Astrocyte of the cerebellum (primary cell): ENCODE data around the gene REXO5.
"Not testable (repeated sequence)": the region's sequence is repeated elsewhere in the genome, so short reads cannot be mapped to it uniquely, and the experiment has no call there.

Experiments
- DNase-seq: peaks from one replicate; pipeline ENCODE4 v3.0.0-alpha.2; 2011; ENCODE audit warnings: low read depth
- H3K4me3 ChIP-seq: 2 replicates; pipeline ENCODE4 v1.5.1; 2011; ENCODE audit warnings: mild to moderate bottlenecking, low read depth, low read length, moderate library complexity
- in situ Hi-C: cut with HindIII; loops from 2 replicates; pipeline ENCODE4 v1.10.0; 2017; ENCODE audit warnings: low sequenced_read_pairs
- TF ChIP-seq, protein P1 (sequence below): IDR thresholded peaks from 2 replicates; pipeline ENCODE4 v1.5.1; 2012; ENCODE audit warnings: low read length, low read depth, moderate library complexity, mild to moderate bottlenecking; ENCODE audit errors: missing control alignments

Gene REXO5

GRCh38 chr16:20799599-20799998, 6.7 kb upstream of the REXO5 start:
- in situ Hi-C loops = no loop called here
- TF ChIP-seq, protein P1, sequence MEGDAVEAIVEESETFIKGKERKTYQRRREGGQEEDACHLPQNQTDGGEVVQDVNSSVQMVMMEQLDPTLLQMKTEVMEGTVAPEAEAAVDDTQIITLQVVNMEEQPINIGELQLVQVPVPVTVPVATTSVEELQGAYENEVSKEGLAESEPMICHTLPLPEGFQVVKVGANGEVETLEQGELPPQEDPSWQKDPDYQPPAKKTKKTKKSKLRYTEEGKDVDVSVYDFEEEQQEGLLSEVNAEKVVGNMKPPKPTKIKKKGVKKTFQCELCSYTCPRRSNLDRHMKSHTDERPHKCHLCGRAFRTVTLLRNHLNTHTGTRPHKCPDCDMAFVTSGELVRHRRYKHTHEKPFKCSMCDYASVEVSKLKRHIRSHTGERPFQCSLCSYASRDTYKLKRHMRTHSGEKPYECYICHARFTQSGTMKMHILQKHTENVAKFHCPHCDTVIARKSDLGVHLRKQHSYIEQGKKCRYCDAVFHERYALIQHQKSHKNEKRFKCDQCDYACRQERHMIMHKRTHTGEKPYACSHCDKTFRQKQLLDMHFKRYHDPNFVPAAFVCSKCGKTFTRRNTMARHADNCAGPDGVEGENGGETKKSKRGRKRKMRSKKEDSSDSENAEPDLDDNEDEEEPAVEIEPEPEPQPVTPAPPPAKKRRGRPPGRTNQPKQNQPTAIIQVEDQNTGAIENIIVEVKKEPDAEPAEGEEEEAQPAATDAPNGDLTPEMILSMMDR = peak; percentile 26
- no peak for DNase-seq
- no peak overlapping the region for H3K4me3 ChIP-seq

DNA sequence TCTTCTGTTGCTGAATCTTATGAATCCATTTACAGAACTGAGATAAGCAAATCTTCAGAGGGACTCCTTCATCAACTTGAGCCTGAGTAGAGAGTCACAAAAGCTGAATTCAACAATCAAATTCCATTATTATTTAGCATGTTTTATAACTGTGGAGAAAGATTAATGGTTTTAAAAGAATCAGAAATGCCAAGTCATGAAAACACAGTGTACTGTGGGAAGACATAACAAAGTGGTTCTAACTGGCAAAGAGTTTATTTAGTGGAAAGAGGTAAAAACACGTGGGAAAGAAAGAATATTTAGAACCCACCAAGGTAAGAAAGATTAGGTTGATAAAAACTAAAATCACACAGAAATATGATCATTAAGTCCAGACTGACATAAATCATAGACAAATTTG, 5.0 kb upstream of the REXO5 start:
- H3K4me3 ChIP-seq = no peak overlapping the region
- in situ Hi-C loops = no loop called here
- no peak for DNase-seq
- TF ChIP-seq, protein P1 = no peak

DNA sequence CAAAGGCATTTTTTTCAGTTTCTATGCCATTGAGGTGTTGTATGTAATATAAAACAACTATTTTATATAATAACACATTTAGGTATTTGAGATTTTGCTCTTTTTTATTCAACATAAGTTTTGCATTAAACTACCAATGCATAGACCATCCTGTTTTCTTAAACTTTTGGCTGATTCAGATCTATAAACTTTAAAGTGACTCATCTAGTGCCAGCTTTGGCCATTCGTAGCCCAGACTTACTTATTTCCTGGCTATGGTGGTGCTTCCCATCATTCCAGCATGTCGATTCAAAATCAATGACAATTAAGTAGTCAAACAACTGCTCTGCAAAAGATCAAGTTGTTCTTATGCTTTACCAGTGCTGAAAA, 3.2 kb upstream of the REXO5 start:
- no peak for DNase-seq
- TF ChIP-seq, protein P1 = no peak
- in situ Hi-C loops = no loop called here
- H3K4me3 ChIP-seq = no peak overlapping the region

DNA sequence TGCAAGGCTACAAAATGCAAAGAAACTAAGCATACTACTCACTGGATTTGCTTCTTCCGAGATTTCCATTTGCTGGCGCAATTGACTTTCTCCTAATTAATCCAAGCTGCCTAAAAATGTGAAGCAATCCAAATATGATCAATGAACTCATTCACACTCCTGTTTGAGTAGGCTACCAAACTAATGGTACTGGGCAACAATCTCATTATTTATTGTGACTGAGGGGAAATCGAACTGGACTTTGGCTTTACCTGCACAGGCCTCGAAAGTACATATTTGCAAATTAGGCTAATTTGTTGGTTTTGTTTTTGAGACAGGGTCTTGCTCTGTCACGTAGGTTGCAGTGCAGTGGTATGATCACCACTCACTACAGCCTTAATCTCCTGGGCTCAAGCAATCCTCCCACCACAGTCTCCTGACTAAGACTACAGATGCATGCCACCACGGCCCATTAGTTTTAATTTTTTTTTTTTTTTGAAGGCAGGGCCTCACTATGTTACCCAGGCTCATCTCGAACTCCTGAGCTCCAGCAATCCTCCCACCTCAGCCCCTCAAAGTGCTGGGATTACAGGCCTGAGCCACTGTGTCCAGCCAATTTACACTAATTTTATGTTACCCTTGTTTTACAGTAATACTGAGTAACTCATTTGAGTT, 2.6 kb upstream of the REXO5 start:
- no peak for DNase-seq
- TF ChIP-seq, protein P1 = no peak
- H3K4me3 ChIP-seq = no peak overlapping the region
- in situ Hi-C loops = no loop called here

DNA sequence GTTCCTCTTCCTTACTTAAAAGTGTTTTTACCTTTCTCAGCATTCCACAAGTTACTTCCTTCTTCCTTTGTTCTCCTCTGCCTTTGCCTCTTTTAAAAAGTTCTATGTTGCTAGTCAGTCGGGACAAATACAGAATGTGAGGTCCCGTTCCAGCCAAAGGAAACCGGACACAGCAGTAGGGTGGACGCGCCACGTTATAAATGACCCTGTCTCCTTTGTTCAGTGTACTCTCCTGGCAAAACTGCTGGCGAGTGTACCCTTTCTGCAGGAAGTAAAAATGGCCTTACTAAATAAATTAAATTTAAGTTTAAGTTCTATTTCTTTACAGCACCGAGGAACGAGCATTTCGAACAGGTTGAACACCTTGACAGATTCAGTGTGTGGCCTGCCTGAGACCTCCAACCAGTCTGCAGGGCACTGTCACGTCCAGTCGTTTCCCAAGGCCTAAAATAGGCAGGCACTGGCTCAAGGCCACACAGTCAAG, 601 bp upstream of the REXO5 start:
- DNase-seq, in situ Hi-C loops: not testable (repeated sequence)
- H3K4me3 ChIP-seq = peak overlapping the region; percentile 84

- no peak overlapping the region for H3K4me3 ChIP-seq
- in situ Hi-C loops = no loop called here
- TF ChIP-seq, protein P1 = no peak
- DNase-seq = no peak
Observed at GRCh38 chr16:20807862-20808261, 1.5 kb downstream of the REXO5 start.

DNA sequence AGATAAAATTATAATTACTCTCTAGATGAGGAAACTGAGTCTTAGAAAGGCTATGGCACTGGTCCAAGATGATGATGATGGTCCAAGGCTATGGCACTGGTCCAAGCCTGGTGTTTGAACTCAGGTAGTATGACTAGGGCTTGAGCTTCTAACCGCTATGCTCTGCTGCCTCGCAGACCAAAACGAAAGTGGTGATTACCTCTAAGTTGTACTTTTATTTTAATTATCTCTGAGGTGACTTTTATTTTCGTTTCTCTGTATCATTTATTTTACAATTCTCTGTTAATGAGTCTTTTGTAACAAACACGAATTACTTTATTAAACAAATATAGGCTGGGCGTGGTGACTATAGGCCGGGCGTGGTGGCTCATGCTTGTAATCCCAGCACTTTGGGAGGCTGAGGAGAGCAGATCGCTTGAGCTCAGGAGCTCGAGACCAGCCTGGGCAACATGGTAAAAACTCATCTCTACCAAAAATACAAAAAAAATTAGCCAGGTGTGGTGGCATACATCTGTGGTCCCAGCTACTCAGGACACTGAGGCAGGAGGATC, 5.6 kb downstream of the REXO5 start:
- H3K4me3 ChIP-seq = no peak overlapping the region
- DNase-seq = no peak
- TF ChIP-seq, protein P1 = no peak
- in situ Hi-C loops = no loop called here
